ENCODE results near the gene UBE2E2.

Gene UBE2E2

DNA sequence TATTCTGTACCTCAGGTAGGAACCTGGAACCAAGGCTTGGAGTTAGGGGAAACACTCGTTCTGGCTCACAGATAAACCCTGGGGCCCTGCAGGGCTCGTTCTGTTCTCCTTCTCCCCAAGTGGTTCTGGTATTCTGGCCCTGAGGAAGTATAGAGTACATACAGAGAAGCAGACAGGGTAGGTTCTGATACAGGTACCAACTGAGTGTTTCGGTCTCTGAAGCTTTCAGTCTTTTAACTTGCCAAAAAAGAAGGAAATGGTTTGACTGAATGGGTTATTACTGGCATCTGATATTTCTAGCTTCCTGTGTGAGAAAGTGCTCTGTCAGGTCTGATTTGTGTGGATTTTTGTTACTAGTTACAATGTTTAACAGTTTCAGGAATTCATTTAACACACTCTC lies 67.3 kb downstream of the UBE2E2 start:
- FAIRE-seq = no peak
- no peak for DNase-seq (ENCODE audit: insufficient read length, low spot score)
- TF ChIP-seq, protein P1, sequence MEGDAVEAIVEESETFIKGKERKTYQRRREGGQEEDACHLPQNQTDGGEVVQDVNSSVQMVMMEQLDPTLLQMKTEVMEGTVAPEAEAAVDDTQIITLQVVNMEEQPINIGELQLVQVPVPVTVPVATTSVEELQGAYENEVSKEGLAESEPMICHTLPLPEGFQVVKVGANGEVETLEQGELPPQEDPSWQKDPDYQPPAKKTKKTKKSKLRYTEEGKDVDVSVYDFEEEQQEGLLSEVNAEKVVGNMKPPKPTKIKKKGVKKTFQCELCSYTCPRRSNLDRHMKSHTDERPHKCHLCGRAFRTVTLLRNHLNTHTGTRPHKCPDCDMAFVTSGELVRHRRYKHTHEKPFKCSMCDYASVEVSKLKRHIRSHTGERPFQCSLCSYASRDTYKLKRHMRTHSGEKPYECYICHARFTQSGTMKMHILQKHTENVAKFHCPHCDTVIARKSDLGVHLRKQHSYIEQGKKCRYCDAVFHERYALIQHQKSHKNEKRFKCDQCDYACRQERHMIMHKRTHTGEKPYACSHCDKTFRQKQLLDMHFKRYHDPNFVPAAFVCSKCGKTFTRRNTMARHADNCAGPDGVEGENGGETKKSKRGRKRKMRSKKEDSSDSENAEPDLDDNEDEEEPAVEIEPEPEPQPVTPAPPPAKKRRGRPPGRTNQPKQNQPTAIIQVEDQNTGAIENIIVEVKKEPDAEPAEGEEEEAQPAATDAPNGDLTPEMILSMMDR (IDR thresholded peaks at IDR 0.05; ENCODE audit: insufficient read depth, missing control alignments) = no peak

DNA sequence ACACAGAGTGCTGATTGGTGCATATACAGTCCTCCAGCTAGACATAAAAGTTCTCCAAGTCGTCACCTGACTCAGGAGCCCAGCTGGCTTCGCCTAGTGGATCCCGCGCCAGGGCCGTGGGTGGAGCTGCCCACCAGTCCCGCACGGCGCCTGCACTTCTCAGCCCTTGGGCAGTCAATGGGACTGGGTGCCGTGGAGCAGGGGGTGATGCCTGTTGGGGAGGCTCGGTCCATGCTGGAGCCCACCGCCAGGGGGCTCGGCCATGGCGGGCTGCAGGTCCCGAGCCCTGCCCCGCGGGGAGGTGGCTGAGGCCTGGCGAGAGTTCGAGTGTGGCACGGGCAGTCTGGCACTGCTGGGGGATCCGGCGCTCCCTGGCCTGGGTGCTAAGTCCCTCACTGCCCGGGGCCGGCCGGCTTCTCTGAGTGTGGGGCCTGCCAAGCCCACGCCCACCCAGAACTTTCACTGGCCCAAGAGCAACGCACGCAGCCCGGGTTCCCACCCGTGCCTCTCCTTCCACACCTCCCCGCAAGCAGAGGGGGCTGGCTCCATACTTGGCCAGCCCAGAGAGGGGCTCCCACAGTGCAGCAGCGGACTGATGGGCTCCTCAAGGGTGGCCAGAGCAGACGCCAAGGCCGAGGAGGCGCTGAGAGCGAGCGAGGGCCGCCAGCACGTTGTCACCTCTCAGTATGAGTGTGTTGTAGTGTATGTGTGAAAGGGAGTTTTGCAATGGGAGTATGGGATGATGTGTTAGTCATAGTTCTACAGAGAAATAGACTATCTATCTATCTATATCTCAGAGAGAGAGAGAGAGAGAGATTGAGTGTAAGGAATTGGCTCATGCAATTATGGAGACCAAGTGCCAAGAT lies 69.0 kb downstream of the UBE2E2 start:
- DNase-seq (ENCODE audit: insufficient read length, low spot score) (no peak), FAIRE-seq (no peak)
- TF ChIP-seq, protein P1 (IDR thresholded peaks at IDR 0.05; ENCODE audit: insufficient read depth, missing control alignments) = no peak

DNA sequence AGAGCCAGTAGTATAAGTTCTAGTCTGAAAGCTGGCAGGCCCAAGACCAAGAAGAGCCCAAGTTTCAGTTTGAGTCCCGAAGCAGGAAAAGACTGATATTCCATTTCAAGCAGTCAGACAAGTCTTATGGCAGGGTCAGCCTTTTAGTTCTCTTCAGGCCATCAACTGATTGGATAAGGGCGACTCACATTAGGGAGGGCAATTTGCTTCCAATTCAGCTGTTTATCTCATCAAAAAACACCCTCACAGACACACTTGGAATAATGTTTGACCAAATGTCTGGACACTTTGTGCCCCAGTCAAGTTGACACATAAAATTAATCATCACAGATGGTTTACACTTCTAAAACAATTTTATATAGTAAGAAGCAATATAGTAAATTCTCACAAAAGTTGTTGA lies 69.7 kb downstream of the UBE2E2 start:
- DNase-seq (ENCODE audit: insufficient read length, low spot score) = no peak
- no peak for FAIRE-seq
- TF ChIP-seq, protein P1 (IDR thresholded peaks at IDR 0.05; ENCODE audit: insufficient read depth, missing control alignments) = no peak

DNA sequence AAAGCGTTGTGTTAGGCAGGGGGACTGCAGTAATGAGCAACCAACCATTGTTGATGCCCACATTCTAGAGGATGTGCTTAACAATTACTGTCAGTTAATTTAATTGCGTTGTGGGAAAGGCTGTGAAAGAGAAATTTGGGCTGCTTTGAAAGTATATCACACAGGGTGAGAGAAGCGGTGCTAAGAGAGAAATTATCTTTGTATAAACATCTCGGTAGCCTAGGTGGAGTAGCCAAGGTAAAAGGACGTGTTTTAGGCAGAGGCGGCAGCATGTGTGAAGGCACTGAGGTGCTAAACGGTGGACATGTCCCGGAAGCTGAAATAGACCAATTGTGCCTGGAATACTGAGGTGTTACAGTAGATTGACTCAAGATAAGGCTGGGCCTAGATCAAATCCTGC lies 71.9 kb downstream of the UBE2E2 start:
- TF ChIP-seq, protein P1 (IDR thresholded peaks at IDR 0.05; ENCODE audit: insufficient read depth, missing control alignments) = no peak
- no peak for FAIRE-seq
- DNase-seq (ENCODE audit: insufficient read length, low spot score) = no peak

DNA sequence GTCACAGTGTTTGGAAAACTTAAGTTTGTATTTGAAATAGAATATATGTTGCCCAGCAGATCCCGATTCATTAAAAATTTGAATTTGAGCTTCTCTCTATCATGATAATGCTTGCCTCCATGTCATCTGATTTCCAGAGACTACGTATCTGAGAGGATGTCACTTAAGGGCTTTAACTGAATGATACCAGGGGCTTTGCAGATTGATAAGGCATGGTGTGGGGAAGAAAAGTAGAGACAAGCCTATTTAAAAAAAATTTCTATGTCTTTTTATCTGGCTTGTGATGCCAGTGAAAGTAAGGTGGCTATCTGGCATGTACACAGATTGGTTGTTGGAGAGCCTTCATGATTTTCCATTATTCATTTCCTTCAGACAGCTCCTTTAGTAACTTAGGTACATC lies 72.7 kb downstream of the UBE2E2 start:
- DNase-seq (ENCODE audit: insufficient read length, low spot score) (no peak), FAIRE-seq (no peak)
- TF ChIP-seq, protein P1 (IDR thresholded peaks at IDR 0.05; ENCODE audit: insufficient read depth, missing control alignments) = no peak

DNA sequence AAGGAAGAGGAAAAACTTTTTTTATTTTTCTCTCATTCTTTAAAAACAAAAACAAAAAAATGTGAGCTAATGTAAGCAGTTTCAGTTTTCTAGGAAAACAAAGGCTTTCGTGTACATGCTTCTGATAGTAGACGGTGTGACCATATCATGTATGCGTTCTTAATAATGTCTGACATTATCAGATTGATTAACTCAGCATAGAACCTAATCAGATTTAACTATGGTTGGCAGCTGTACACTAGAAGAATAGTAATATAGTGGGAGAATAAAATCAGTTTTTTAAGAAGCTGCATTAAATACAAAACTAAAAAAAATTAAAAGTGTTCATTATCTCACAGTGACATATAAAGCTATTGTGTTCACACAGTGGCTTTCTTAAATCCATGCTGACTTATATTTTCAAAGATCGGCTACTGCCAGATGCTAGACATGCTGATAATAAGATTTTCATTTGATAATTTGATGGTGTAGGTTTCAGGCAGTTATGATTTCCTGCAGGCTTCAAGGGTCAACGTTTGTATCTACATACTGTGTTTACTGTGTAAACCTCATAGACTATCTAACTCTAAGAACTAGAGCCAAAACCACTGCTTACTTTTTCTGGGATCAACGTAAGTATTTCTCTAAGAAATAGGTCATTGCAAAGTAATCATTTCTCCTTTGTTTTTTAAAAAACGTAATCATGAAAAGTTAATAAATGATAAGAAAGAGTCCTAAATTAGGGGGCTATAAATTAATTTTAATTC lies 74.0 kb downstream of the UBE2E2 start:
- DNase-seq (ENCODE audit: insufficient read length, low spot score) (no peak), FAIRE-seq (no peak)
- TF ChIP-seq, protein P1 (IDR thresholded peaks at IDR 0.05; ENCODE audit: insufficient read depth, missing control alignments) = no peak

DNA sequence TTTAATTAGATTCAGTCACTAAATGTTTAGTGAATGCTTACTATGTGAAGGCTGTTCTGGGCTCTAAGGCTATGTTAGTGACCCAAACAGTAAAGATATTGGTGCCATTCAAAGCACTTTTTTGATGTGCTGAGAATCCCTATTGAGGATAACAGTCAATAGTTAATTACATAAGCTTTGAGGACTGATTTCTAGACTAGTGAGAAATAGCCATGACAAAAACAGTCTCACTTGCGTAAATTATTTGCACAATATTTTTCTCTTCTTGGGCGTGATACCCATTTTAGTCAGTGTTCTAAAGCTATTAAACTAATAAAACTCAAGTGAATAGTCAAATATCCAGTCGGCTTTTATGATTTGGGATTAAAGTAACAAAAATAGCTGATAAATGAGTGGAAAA lies 74.6 kb downstream of the UBE2E2 start:
- no peak for FAIRE-seq
- DNase-seq (ENCODE audit: insufficient read length, low spot score) = no peak
- TF ChIP-seq, protein P1 (IDR thresholded peaks at IDR 0.05; ENCODE audit: insufficient read depth, missing control alignments) = no peak

Measured in D721Med (cell line).